Liver (tissue), 9 donors: ENCODE results near the gene BRIP1. TPM values are rescaled to one million over a fixed set of nuclear protein-coding genes. Genes with fewer than 3 reads are reported as not detected.

Experiments used
- DNase-seq: peaks from one replicate; pipeline ENCODE4 v3.0.0-alpha.2; 2017; ENCODE audit warnings: low spot score
- H3K27ac ChIP-seq, 2 donors: one replicate each; pipeline ENCODE4 v1.7.0; 2013; ENCODE audit warnings: inconsistent platforms in 2 of 2, low read length in 2 of 2, control low read depth in 1 of 2, low read depth in 1 of 2, mild to moderate bottlenecking in 1 of 2
- H3K27me3 ChIP-seq, 4 donors: one replicate each; pipeline versions ENCODE4 v1.6.1 to v1.7.0; 2013; ENCODE audit warnings: low read length in 3 of 4, inconsistent platforms in 1 of 4, mild to moderate bottlenecking in 1 of 4, moderate library complexity in 1 of 4; ENCODE audit not compliant: control insufficient read depth in 4 of 4, insufficient read depth in 4 of 4
- H3K36me3 ChIP-seq, 4 donors: one replicate each; pipeline versions ENCODE4 v1.6.1 to v1.7.0; 2013; ENCODE audit warnings: low read length in 3 of 4, mild to moderate bottlenecking in 3 of 4, low read depth in 1 of 4, moderate library complexity in 1 of 4; ENCODE audit not compliant: control insufficient read depth in 4 of 4, insufficient read depth in 3 of 4
- H3K4me1 ChIP-seq, 4 donors: one replicate each; pipeline versions ENCODE4 v1.6.1 to v1.7.0; 2013; ENCODE audit warnings: low read length in 3 of 4, mild to moderate bottlenecking in 3 of 4, moderate library complexity in 1 of 4; ENCODE audit not compliant: control insufficient read depth in 4 of 4, insufficient read depth in 4 of 4
- H3K4me3 ChIP-seq, 3 donors: one replicate each; pipeline versions ENCODE4 v1.6.1 to v1.7.0; 2013; ENCODE audit warnings: low read length in 3 of 3, control low read depth in 1 of 3, low read depth in 1 of 3, mild to moderate bottlenecking in 1 of 3
- H3K9ac ChIP-seq, 2 donors: one replicate each; pipeline ENCODE4 v1.7.0; 2013; ENCODE audit warnings: low read length in 2 of 2, mild to moderate bottlenecking in 2 of 2, moderate library complexity in 2 of 2, control low read depth in 1 of 2, low read depth in 1 of 2
- H3K9me3 ChIP-seq, 4 donors: one replicate each; pipeline versions ENCODE4 v1.6.1 to v1.7.0; 2013; ENCODE audit warnings: low read length in 3 of 4; ENCODE audit not compliant: control insufficient read depth in 4 of 4
- ATF3 ChIP-seq: IDR thresholded peaks from 2 replicates; pipeline ENCODE4 v1.6.1; 2016; ENCODE audit warnings: antibody characterized with exemption
- CTCF ChIP-seq: fragments of 150-350 bp; IDR thresholded peaks from 2 replicates; pipeline ENCODE4 v1.5.1; 2017; ENCODE audit warnings: improper control_type of control experiment, low read depth, low read length; ENCODE audit not compliant: missing input control
- EGR1 ChIP-seq, 2 donors: IDR thresholded peaks; 2 replicates each; pipeline ENCODE4 v1.6.1; 2016 to 2018; ENCODE audit warnings: antibody characterized with exemption in 2 of 2, low read depth in 2 of 2
- FOXA1 ChIP-seq: IDR thresholded peaks from 2 replicates; pipeline ENCODE4 v1.6.1; 2016; ENCODE audit warnings: antibody characterized with exemption
- FOXA2 ChIP-seq: IDR thresholded peaks from 2 replicates; pipeline ENCODE4 v1.6.1; 2016; ENCODE audit warnings: antibody characterized with exemption
- GABPA ChIP-seq, 2 donors: IDR thresholded peaks in 1 of 2; conservative IDR thresholded peaks in 1 of 2; 2 replicates each; pipeline ENCODE4 v1.6.1; 2016; ENCODE audit warnings: antibody characterized with exemption in 2 of 2, mild to moderate bottlenecking in 1 of 2, moderate library complexity in 1 of 2
- HNF4A ChIP-seq, 2 donors: conservative IDR thresholded peaks; 2 replicates each; pipeline ENCODE4 v1.6.1; 2016; ENCODE audit warnings: antibody characterized with exemption in 2 of 2, mild to moderate bottlenecking in 2 of 2
- HNF4G ChIP-seq: IDR thresholded peaks from 2 replicates; pipeline ENCODE4 v1.6.1; 2016; ENCODE audit warnings: antibody characterized with exemption
- JUND ChIP-seq, 2 donors: IDR thresholded peaks; 2 replicates each; pipeline ENCODE4 v1.6.1; 2016; ENCODE audit warnings: antibody characterized with exemption in 2 of 2
- MAX ChIP-seq: IDR thresholded peaks from 2 replicates; pipeline ENCODE4 v1.6.1; 2016; ENCODE audit warnings: antibody characterized with exemption
- NR2F2 ChIP-seq: IDR thresholded peaks from 2 replicates; pipeline ENCODE4 v1.6.1; 2016; ENCODE audit warnings: antibody characterized with exemption
- RAD21 ChIP-seq, 2 donors: IDR thresholded peaks; 2 replicates each; pipeline ENCODE4 v1.6.1; 2016; ENCODE audit warnings: antibody characterized with exemption in 2 of 2, mild to moderate bottlenecking in 2 of 2
- REST ChIP-seq: IDR thresholded peaks from 2 replicates; pipeline ENCODE4 v1.6.1; 2016; ENCODE audit warnings: antibody characterized with exemption, mild to moderate bottlenecking
- SP1 ChIP-seq: IDR thresholded peaks from 2 replicates; pipeline ENCODE4 v1.6.1; 2018; ENCODE audit warnings: antibody characterized with exemption, mild to moderate bottlenecking
- TAF1 ChIP-seq: conservative IDR thresholded peaks from 2 replicates; pipeline ENCODE4 v1.6.1; 2016; ENCODE audit warnings: antibody characterized with exemption, mild to moderate bottlenecking
- YY1 ChIP-seq: IDR thresholded peaks from 2 replicates; pipeline ENCODE4 v1.6.1; 2016; ENCODE audit warnings: antibody characterized with exemption, mild to moderate bottlenecking
- ZBTB33 ChIP-seq: IDR thresholded peaks from 2 replicates; pipeline ENCODE4 v1.6.1; 2016; ENCODE audit warnings: antibody characterized with exemption
- WGBS: extraction: QIAGEN DNeasy Blood & Tissue Kit; methylation state at CpG from one replicate; pipeline ENCODE4 v1.1.7; 2013; 5-methylcytosine and 5-hydroxymethylcytosine counted together
- polyA plus RNA-seq, 2 donors: library from polyadenylated mRNA; stranded (reverse) in 1 of 2; unstranded in 1 of 2; fragments of 200-250 nt in 1 of 2; fragments of >200 nt in 1 of 2; fragmentation: Nextera tagmentation in 1 of 2; extraction: Ambion mirVana in 1 of 2; gene quantifications; one replicate each; pipeline versions ENCODE4 v1.2.1 to v1.2.3, GENCODE V29; 2013 to 2015
- total RNA-seq, 2 donors: library from RNA; depleted of rRNA; stranded (reverse); fragments of >200 nt; gene quantifications; one replicate each; pipeline ENCODE4 v1.2.3, GENCODE V29; 2014
- donor health status: healthy.
- donor health status: healthy.
- donor health status: healthy.
- donor health status: healthy.
- donor health status: healthy.

BRIP1 gene
- total and polyA plus RNA-seq, 4 donors: 0.24 to 10.3 (median 0.90) TPM

- Histone ChIP-seq H3K36me3 (no peaks in the 10 kb centered on the region), H3K9ac (no peak overlapping the region), H3K9me3 (peaks cover 0 to 2% (median 0%) of the 10 kb centered on the region in 4 donors), H3K27me3 (no peaks in the 10 kb centered on the region), H3K4me3 (no peak overlapping the region), H3K4me1 (no peaks in the 10 kb centered on the region), H3K27ac (no peak overlapping the region)
- no peak for DNase-seq
- TF ChIP-seq GABPA (IDR thresholded peaks at IDR 0.05 in 1 of 2, conservative IDR thresholded peaks at IDR 0.05 in 1 of 2) (no peak), FOXA2 (no peak), FOXA1 (no peak), SP1 (no peak), MAX (no peak), RAD21 (IDR thresholded peaks at IDR 0.05) (no peak), REST (no peak), TAF1 (no peak), ZBTB33 (no peak), CTCF (no peak), HNF4A (conservative IDR thresholded peaks at IDR 0.05) (no peak), NR2F2 (no peak), ATF3 (no peak), JUND (IDR thresholded peaks at IDR 0.05) (no peak)
Measured at GRCh38 chr17:61634011-61634539, 229.3 kb downstream of the BRIP1 start.

GRCh38 chr17:61632826-61633225 lies 230.5 kb downstream of the BRIP1 start:
- 75% methylated on average over 1 of the region's 1 CpG for WGBS

More at GRCh38 chr17:61632826-61633225, 230.5 kb downstream of the BRIP1 start:
- Histone ChIP-seq H3K9ac (no peak overlapping the region), H3K27ac (no peak overlapping the region), H3K9me3 (peaks cover 0 to 2% (median 0%) of the 10 kb centered on the region in 4 donors), H3K4me3 (no peak overlapping the region), H3K36me3 (no peaks in the 10 kb centered on the region), H3K4me1 (no peaks in the 10 kb centered on the region), H3K27me3 (no peaks in the 10 kb centered on the region)
- no peak for DNase-seq
- TF ChIP-seq SP1 (no peak), REST (no peak), MAX (no peak), FOXA1 (no peak), HNF4G (no peak), YY1 (no peak), EGR1 (IDR thresholded peaks at IDR 0.05; ENCODE audit: low read depth in 2 of 2) (no peak)
